CD4-positive, alpha-beta T cell (primary cell): ENCODE data around the gene NAA30. TPM values are rescaled to one million over a fixed set of nuclear protein-coding genes. Genes with fewer than 3 reads are reported as not detected.

ENCODE experiments used
- ATAC-seq: fragments of 200-7000 bp; cut with Tn5 transposase; one replicate; pipeline ENCODE4 v1.10.0; 2022; ENCODE audit warnings: mild to moderate bottlenecking; ENCODE audit not compliant: poor library complexity
- CTCF ChIA-PET: fragments of 350-600 bp; sonication (Branson Sonifier 250); formaldehyde crosslinking; loops from one replicate; lab custom pipeline; 2021; ENCODE audit warnings: antibody characterized with exemption, inconsistent platforms; lab: Charles Lee
- POLR2A ChIA-PET: fragments of 350-600 bp; sonication (Branson Sonifier 250); formaldehyde crosslinking; loops from one replicate; lab custom pipeline; 2021; ENCODE audit warnings: antibody characterized with exemption, inconsistent platforms; lab: Charles Lee
- DNase-seq, 14 experiments: peaks; one replicate each; pipeline ENCODE4 v3.0.0-alpha.2; 2013 to 2020; ENCODE audit warnings: mixed read lengths in 2 of 14
- H3K27ac ChIP-seq, 2 donors: one replicate each; pipeline versions ENCODE4 v1.5.1 to v1.7.0; 2013; ENCODE audit warnings: low read length in 2 of 2, low read depth in 1 of 2, mild to moderate bottlenecking in 1 of 2
- H3K27me3 ChIP-seq, 2 experiments: 1 replicate in 1 of 2; 2 replicates in 1 of 2; pipeline versions ENCODE4 v1.6.1 to v1.7.0; 2013; ENCODE audit warnings: low read length in 2 of 2, control low read depth in 1 of 2, mild to moderate bottlenecking in 1 of 2, moderate library complexity in 1 of 2; ENCODE audit not compliant: insufficient read depth in 2 of 2, control insufficient read depth in 1 of 2
- H3K36me3 ChIP-seq: one replicate; pipeline ENCODE4 v1.6.1; 2013; ENCODE audit warnings: low read length, control low read depth; ENCODE audit not compliant: insufficient read depth
- H3K4me1 ChIP-seq: one replicate; pipeline ENCODE4 v1.6.1; 2013; ENCODE audit warnings: low read length, control low read depth; ENCODE audit not compliant: insufficient read depth
- H3K4me3 ChIP-seq: one replicate; pipeline ENCODE4 v1.5.1; 2013; ENCODE audit warnings: mild to moderate bottlenecking, low read length, moderate library complexity
- H3K9me3 ChIP-seq, 2 experiments: 1 replicate in 1 of 2; 2 replicates in 1 of 2; pipeline versions ENCODE4 v1.6.1 to v1.7.0; 2013; ENCODE audit warnings: low read length in 2 of 2, mild to moderate bottlenecking in 2 of 2, control low read depth in 1 of 2, moderate library complexity in 1 of 2; ENCODE audit not compliant: control insufficient read depth in 1 of 2, insufficient read depth in 1 of 2
- H3K27ac Mint-ChIP-seq: one replicate; pipeline ENCODE4 v1.8.0; 2020; ENCODE audit warnings: mixed read lengths
- H3K27me3 Mint-ChIP-seq: one replicate; pipeline ENCODE4 v1.8.0; 2021; ENCODE audit warnings: mixed read lengths
- H3K36me3 Mint-ChIP-seq: one replicate; pipeline ENCODE4 v1.8.0; 2021; ENCODE audit warnings: low read depth, mixed read lengths
- H3K4me1 Mint-ChIP-seq: one replicate; pipeline ENCODE4 v1.8.0; 2021; ENCODE audit warnings: low read depth, mixed read lengths
- H3K4me3 Mint-ChIP-seq: one replicate; pipeline ENCODE4 v1.8.0; 2020; ENCODE audit warnings: mild to moderate bottlenecking, mixed read lengths
- H3K9me3 Mint-ChIP-seq: one replicate; pipeline ENCODE4 v1.8.0; 2020; ENCODE audit warnings: mixed read lengths
- intact Hi-C, 2 experiments: fragments of 100-400 bp; cut with DNase I in 1 of 2; cut with micrococcal nuclease in 1 of 2; formaldehyde crosslinking; loops; one replicate each; pipeline versions ENCODE4 v1.15.1 to v1.9.0; 2023 to 2025; cut with DNase I, micrococcal nuclease
- total RNA-seq, 174 experiments: library from RNA in 2 of 174; stranded (reverse) in 2 of 174; gene quantifications; one replicate each; pipeline ENCODE4 v1.2.3 and lab custom pipeline; 2021 to 2026
- TF ChIP-seq, protein P1 (sequence below): fragments of 200-600 bp; IDR thresholded peaks from one replicate; pipeline ENCODE4 v1.8.0; 2022; ENCODE audit warnings: antibody characterized with exemption, mild to moderate bottlenecking

The NAA30 gene
- total RNA-seq, 2 experiments from 2014 or later = 25.8 to 27.7 TPM

DNA sequence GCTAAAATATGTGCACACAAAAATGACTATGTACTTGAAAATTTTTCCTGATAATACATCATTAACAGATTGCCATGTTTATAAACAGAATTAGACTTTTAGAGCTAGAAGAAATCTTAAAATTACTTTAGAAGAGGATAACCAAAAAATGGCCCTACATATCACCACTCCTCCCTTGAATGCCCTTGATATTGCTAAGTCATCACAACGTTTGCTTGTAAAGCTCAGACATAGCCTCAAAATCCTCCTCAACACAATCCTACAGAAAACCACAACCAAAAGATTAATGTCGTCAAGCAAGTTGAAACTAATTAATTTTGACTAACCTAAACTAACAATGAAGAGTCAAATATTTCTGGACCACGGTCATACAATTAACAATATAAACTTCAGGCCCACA, 19.4 kb upstream of the NAA30 start:
- no peak for DNase-seq
- TF ChIP-seq, protein P1, sequence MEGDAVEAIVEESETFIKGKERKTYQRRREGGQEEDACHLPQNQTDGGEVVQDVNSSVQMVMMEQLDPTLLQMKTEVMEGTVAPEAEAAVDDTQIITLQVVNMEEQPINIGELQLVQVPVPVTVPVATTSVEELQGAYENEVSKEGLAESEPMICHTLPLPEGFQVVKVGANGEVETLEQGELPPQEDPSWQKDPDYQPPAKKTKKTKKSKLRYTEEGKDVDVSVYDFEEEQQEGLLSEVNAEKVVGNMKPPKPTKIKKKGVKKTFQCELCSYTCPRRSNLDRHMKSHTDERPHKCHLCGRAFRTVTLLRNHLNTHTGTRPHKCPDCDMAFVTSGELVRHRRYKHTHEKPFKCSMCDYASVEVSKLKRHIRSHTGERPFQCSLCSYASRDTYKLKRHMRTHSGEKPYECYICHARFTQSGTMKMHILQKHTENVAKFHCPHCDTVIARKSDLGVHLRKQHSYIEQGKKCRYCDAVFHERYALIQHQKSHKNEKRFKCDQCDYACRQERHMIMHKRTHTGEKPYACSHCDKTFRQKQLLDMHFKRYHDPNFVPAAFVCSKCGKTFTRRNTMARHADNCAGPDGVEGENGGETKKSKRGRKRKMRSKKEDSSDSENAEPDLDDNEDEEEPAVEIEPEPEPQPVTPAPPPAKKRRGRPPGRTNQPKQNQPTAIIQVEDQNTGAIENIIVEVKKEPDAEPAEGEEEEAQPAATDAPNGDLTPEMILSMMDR = no peak
- Mint-ChIP-seq H3K4me3 (no peak overlapping the region), H3K9me3 (no peaks in the 10 kb centered on the region), H3K4me1 (no peaks in the 10 kb centered on the region), H3K27ac (no peak overlapping the region), H3K27me3 (peaks cover 21% of the 10 kb centered on the region), H3K36me3 (no peaks in the 10 kb centered on the region)
- ChIA-PET CTCF (no interaction called here), POLR2A (no interaction called here)
- no peak for ATAC-seq
- Histone ChIP-seq H3K4me1 (no peaks in the 10 kb centered on the region), H3K4me3 (no peak overlapping the region), H3K9me3 (no peaks in the 10 kb centered on the region), H3K27ac (no peak overlapping the region), H3K36me3 (no peaks in the 10 kb centered on the region), H3K27me3 (no peaks in the 10 kb centered on the region)
- intact Hi-C loops = no loop called here

DNA sequence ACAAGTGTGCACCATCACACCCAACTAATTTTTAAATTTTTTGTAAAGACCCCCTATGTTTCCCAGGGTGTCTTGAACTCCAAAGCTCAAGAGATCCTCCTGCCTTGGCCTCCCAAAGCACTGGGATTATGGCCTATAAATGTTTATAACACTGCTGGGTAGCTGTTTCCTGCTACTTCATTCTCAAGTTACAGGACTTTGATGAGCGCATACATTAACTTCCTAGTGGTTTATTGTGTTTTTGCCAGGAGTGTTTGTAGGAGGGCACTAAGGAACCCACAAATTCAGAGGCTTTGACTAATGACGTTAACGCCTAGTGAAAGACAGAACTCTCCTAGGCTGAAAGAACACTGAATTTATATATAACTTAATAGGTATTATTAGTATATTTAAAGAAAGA, 15.2 kb upstream of the NAA30 start:
- ChIA-PET POLR2A (no interaction called here), CTCF (no interaction called here)
- TF ChIP-seq, protein P1 = no peak
- Histone ChIP-seq H3K27ac (no peak overlapping the region), H3K4me3 (no peak overlapping the region), H3K9me3 (no peaks in the 10 kb centered on the region), H3K4me1 (no peaks in the 10 kb centered on the region), H3K36me3 (no peaks in the 10 kb centered on the region), H3K27me3 (no peaks in the 10 kb centered on the region)
- Mint-ChIP-seq H3K27me3 (peaks cover 4% of the 10 kb centered on the region), H3K9me3 (no peaks in the 10 kb centered on the region), H3K4me1 (no peaks in the 10 kb centered on the region), H3K4me3 (no peak overlapping the region), H3K36me3 (no peaks in the 10 kb centered on the region), H3K27ac (no peak overlapping the region)
- DNase-seq = no peak
- intact Hi-C loops = no loop called here
- ATAC-seq = no peak

GRCh38 chr14:57378661-57379060, 11.7 kb upstream of the NAA30 start:
- Mint-ChIP-seq H3K4me1 (no peaks in the 10 kb centered on the region), H3K27ac (no peak overlapping the region), H3K4me3 (no peak overlapping the region), H3K36me3 (no peaks in the 10 kb centered on the region), H3K9me3 (no peaks in the 10 kb centered on the region), H3K27me3 (peaks cover 4% of the 10 kb centered on the region)
- ChIA-PET CTCF (no interaction called here), POLR2A (interaction anchor here (0.6 kb wide), 1 partner anchor 8 kb away, joined by 4 read pairs; no protein-coding TSS in a partner anchor)
- intact Hi-C loops = no loop called here
- no peaks in the 10 kb centered on the region for H3K27me3 ChIP-seq
- ATAC-seq (no peak), DNase-seq (no peak)
- no peaks in the 10 kb centered on the region for H3K4me1 ChIP-seq
- no peaks in the 10 kb centered on the region for H3K36me3 ChIP-seq
- no peak overlapping the region for H3K4me3 ChIP-seq
- TF ChIP-seq, protein P1 = no peak
- H3K27ac ChIP-seq = no peak overlapping the region
- no peaks in the 10 kb centered on the region for H3K9me3 ChIP-seq
